Gastroesophageal sphincter (tissue), 3 donors: Measurements from ENCODE around the gene GALNT12.

ENCODE experiments used
- POLR2A ChIP-seq, 2 donors: fragments of 450-650 bp; IDR thresholded peaks; one replicate each; pipeline ENCODE4 v1.6.1; 2017; ENCODE audit warnings: antibody characterized with exemption in 2 of 2, mild to moderate bottlenecking in 2 of 2, moderate library complexity in 1 of 2
- POLR2AphosphoS5 ChIP-seq: sonication (generic); formaldehyde crosslinking; IDR thresholded peaks from one replicate; pipeline ENCODE4 v1.6.1; 2017; ENCODE audit warnings: antibody characterized with exemption
- TF ChIP-seq, protein P1 (sequence below), 4 experiments: fragments of 200-600 bp in 2 of 4; fragments of 450-650 bp in 2 of 4; sonication (generic) in 1 of 4; IDR thresholded peaks; one replicate each; pipeline ENCODE4 v1.5.1; 2017 to 2019; ENCODE audit warnings: antibody characterized with exemption in 4 of 4, mild to moderate bottlenecking in 2 of 4, moderate library complexity in 2 of 4

- TF ChIP-seq, protein P1, sequence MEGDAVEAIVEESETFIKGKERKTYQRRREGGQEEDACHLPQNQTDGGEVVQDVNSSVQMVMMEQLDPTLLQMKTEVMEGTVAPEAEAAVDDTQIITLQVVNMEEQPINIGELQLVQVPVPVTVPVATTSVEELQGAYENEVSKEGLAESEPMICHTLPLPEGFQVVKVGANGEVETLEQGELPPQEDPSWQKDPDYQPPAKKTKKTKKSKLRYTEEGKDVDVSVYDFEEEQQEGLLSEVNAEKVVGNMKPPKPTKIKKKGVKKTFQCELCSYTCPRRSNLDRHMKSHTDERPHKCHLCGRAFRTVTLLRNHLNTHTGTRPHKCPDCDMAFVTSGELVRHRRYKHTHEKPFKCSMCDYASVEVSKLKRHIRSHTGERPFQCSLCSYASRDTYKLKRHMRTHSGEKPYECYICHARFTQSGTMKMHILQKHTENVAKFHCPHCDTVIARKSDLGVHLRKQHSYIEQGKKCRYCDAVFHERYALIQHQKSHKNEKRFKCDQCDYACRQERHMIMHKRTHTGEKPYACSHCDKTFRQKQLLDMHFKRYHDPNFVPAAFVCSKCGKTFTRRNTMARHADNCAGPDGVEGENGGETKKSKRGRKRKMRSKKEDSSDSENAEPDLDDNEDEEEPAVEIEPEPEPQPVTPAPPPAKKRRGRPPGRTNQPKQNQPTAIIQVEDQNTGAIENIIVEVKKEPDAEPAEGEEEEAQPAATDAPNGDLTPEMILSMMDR (IDR thresholded peaks at IDR 0.05) = no peak
- TF ChIP-seq POLR2A (IDR thresholded peaks at IDR 0.05) = no peak
- no peak for TF ChIP-seq POLR2AphosphoS5
Observed at GRCh38 chr9:98836206-98836605, 28.7 kb downstream of the GALNT12 start.
